ENCODE results near the gene KLF14.
"Not testable (repeated sequence)": the region's sequence is repeated elsewhere in the genome, so short reads cannot be mapped to it uniquely, and the experiment has no call there.

Gene KLF14

DNA sequence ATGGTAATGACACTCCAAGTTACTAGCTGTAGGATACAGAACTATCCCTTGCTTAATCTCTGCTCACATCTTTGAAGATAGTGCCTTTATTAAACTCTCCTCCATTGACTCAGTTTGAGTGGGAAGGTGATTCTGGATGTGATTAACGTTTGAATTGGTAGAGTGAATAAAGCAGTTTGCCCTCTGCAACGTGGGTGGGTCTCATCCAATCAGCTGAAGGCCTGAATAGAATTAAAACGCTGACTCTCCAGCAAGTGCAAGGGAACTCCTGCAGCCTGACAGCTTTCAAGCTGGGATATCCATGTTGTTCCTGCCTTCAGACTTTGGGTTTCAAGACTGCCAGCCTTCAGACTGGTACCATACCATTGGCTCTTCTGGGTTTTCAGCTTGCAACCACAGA is 21.6 kb downstream of the KLF14 start:
- DNase-seq: no peak

- DNase-seq: no peak
Measured at GRCh38 chr7:130708766-130709165, 25.2 kb downstream of the KLF14 start.

GRCh38 chr7:130708001-130708400 is 26.0 kb downstream of the KLF14 start:
- DNase-seq: no peak

DNA sequence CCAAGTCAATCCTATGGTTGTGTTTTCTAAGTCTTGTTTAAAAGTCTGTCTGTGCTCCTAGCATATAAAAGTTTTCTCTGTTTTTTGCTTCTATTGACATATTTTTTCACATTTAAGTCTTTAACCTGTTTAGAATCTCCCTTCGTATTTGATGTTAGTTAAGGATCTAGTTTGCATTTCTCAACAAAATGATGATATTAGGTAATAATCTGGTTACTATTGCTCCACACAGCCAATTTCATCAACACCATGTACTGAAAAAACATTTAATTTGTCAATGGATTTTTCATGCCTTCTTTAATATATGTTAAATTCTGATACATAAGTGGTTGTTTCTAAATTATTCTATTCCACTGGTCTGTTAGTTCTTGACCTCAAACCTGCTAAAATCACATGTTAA is 30.2 kb downstream of the KLF14 start:
- no peak for DNase-seq

DNA sequence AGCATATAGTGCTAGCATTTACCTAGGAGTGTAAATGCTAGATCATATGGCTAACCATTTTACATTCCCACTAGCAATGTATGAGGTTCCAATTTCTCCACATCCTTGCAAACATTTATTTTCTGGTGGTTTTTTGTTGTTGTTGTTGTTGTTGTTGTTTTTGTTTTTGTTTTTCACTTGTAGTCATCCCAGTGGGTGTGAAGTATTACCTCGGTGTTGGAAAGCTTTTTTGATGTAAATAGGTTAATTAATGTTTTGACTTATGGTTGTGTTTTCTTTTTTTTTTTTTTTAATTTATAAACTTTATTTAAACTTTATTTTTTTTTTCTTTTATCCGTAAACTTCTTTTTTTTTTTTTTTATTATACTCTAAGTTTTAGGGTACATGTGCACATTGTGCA is 32.4 kb downstream of the KLF14 start:
- DNase-seq: no peak

GRCh38 chr7:130700760-130701159 is 33.2 kb downstream of the KLF14 start:
- no peak for DNase-seq

DNA sequence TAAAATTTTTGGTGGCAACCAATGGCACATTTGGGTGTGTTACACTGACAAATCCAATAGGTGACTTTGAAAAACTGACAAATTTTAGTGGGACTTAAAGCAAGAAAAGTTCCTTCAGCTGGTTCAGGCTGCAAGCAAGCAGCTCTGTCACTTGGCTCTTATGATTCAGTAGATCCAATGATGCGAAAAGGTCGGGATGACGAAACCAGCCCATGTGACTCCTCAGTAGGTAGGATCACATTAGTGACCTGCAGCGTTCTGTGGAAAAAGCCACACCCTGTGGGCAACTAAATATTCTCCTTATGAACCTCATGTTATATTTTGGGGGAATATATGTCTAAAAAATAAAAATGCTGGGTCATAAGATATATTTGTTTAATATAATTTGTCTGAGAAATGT is 34.3 kb downstream of the KLF14 start:
- no peak for DNase-seq

GRCh38 chr7:130697820-130698219 is 36.2 kb downstream of the KLF14 start:
- DNase-seq: no peak

- DNase-seq: peak; percentile 17
Measured at GRCh38 chr7:130695840-130696239, 38.2 kb downstream of the KLF14 start.

- not testable (repeated sequence) for DNase-seq
Measured at GRCh38 chr7:130692396-130692795, 41.6 kb downstream of the KLF14 start.

DNA sequence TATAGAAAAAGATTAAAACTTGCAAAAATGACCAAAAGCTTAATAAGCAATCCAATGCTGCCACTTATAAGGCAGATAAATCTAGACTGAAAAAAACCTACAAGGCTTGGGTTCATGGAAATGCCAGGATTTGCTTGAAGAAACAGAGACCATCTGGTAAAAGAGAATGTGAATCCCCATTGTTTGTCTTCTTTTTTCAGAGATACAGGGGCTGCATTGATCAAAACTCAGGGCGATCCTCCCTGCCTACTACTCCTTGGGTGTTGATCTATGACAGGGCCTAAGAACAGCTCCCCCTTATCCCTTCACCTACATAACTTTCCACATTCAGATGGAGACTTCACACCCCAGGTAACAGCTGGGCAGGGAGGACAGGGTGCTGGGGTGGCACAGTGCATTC is 44.3 kb downstream of the KLF14 start:
- DNase-seq: no peak

GRCh38 chr7:130683026-130683425 is 51.0 kb downstream of the KLF14 start:
- no peak for DNase-seq
